A673 (cell line): ENCODE results near the gene PPP1R13L.

Experiments
- CTCF ChIP-seq: fragments of 300-800, 200-600 bp; sonication (generic); conservative IDR thresholded peaks from 2 replicates; pipeline ENCODE4 v1.5.1; 2017; ENCODE audit warnings: low read depth, mild to moderate bottlenecking, antibody characterized with exemption, low read length, moderate library complexity, mixed read lengths
- EZH2 ChIP-seq: fragments of 200-600 bp; sonication (generic); IDR thresholded peaks from 2 replicates; pipeline ENCODE4 v1.6.1; 2017; ENCODE audit warnings: borderline replicate concordance, low read depth, mild to moderate bottlenecking, mixed read lengths, antibody characterized with exemption, low read length; ENCODE audit not compliant: poor library complexity, severe bottlenecking

GRCh38 chr19:45364696-45365095 lies 40.2 kb downstream of the PPP1R13L start:
- no peak for TF ChIP-seq CTCF
- no peak for TF ChIP-seq EZH2
